Left renal cortex interstitium (tissue), 4 donors: ENCODE data around the gene INO80B. TPM values are rescaled to one million over a fixed set of nuclear protein-coding genes. Genes with fewer than 3 reads are reported as not detected.
"Not testable (repeated sequence)": the region's sequence is repeated elsewhere in the genome, so short reads cannot be mapped to it uniquely, and the experiment has no call there.

Source experiments
- DNase-seq, 4 donors: peaks; one replicate each; pipeline ENCODE4 v3.0.0-alpha.2; 2013; ENCODE audit warnings: low read depth in 4 of 4, low spot score in 2 of 4, missing footprints in 1 of 4
- polyA plus RNA-seq, 4 donors: library from polyadenylated mRNA; unstranded; fragments of 120-200 nt; gene quantifications; one replicate each; pipeline ENCODE4 v1.2.1, GENCODE V29; 2013; ENCODE audit not compliant: insufficient read length in 4 of 4

The INO80B gene
- polyA plus RNA-seq, 4 donors = 25.2 to 40.9 (median 25.9) TPM

GRCh38 chr2:74472086-74472944, 17.4 kb downstream of the INO80B start, which contains the start of gene MRPL53:
MRPL53 (minus strand) TSS chr2:74472680; CDS start chr2:74472660, 20 bp downstream.
- peak; percentile 89 to 95 (median 92) for DNase-seq

- no peak for DNase-seq
Observed at GRCh38 chr2:74472945-74473258, 18.0 kb downstream of the INO80B start.

- DNase-seq = no peak
Observed at GRCh38 chr2:74474481-74474880, 19.6 kb downstream of the INO80B start.

GRCh38 chr2:74474899-74475298, 20.0 kb downstream of the INO80B start:
- no peak for DNase-seq

GRCh38 chr2:74481431-74481830, 26.5 kb downstream of the INO80B start:
- DNase-seq = no peak

GRCh38 chr2:74481961-74482800, 27.3 kb downstream of the INO80B start:
- no peak for DNase-seq

- DNase-seq = peak; percentile 94 to 97 (median 96)
Observed at GRCh38 chr2:74482801-74483674, 28.2 kb downstream of the INO80B start, which contains the start of the genes CCDC142 and TTC31. CCDC142 (minus strand) TSS chr2:74482998; CDS start chr2:74482837, 161 bp downstream. TTC31 (plus strand) TSS chr2:74483081; CDS start chr2:74483096, 15 bp downstream.

- DNase-seq = not testable (repeated sequence)
Observed at GRCh38 chr2:74483675-74484164, 28.8 kb downstream of the INO80B start.

GRCh38 chr2:74486141-74486540, 31.3 kb downstream of the INO80B start:
- DNase-seq = no peak

GRCh38 chr2:74488643-74489481, 34.0 kb downstream of the INO80B start:
- DNase-seq = no peak

- no peak for DNase-seq
Observed at GRCh38 chr2:74489906-74490305, 35.0 kb downstream of the INO80B start.

- no peak for DNase-seq
Observed at GRCh38 chr2:74491648-74492544, 37.0 kb downstream of the INO80B start.

- no peak for DNase-seq
Observed at GRCh38 chr2:74493546-74493945, 38.7 kb downstream of the INO80B start.

- DNase-seq = no peak
Observed at GRCh38 chr2:74495440-74495839, 40.6 kb downstream of the INO80B start.

- no peak for DNase-seq
Observed at GRCh38 chr2:74496997-74497776, 42.3 kb downstream of the INO80B start.

GRCh38 chr2:74497777-74498499, 43.1 kb downstream of the INO80B start:
- DNase-seq = no peak
